Measurements from ENCODE around the gene IFRD1. TPM values are rescaled to one million over a fixed set of nuclear protein-coding genes. Genes with fewer than 3 reads are reported as not detected.

Gene IFRD1
- polyA plus RNA-seq, 1 experiment = 24.2 TPM

DNA sequence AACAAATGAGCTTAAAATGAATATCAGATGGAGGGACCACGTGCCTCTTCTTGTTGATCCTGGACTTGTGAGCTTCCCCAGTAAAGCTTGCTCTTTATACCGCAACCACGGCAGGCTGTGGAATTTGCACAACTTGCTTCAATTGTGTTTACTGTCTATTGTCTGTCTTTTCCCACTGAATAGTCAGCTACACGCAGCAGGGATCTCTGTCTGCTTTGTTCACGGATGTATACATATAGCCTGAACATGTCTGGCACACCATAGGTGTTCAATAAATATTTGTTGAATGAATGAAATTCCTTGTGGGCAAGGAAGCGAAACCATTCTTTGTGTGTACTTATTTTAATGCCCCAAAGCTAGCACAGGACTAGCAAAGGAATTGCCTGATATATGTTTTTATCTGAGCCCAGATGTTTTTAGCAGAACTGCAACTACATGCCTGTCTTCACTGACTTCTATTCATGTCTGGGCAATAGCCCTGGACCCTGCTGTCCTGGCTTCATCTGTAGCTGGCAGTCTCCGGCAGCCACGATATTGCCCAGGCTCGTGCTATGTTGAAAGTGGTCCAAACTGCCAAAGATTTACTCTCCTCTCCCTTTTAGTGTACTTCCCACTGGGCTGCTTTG lies 29.9 kb upstream of the IFRD1 start:
- ChIA-PET POLR2A (no interaction called here), CTCF (interaction anchor here (1.2 to 1.5 kb wide), 3 partner anchors 10 to 76 kb away, joined by 3 to 5 read pairs (median 4); partner anchors contain the start of gene IFRD1)
- Histone ChIP-seq H3K4me3 (ENCODE audit: low read depth, low read length) (no peak overlapping the region; the same call in 1 of the 2 replicates), H3K27me3 (ENCODE audit: control insufficient read depth, insufficient read depth, low read length) (no peaks in the 10 kb centered on the region), H3K36me3 (ENCODE audit: control insufficient read depth, insufficient read depth, low read length) (no peaks in the 10 kb centered on the region)
- DNase-seq (ENCODE audit: low read depth) = no peak
- TF ChIP-seq, protein P1, sequence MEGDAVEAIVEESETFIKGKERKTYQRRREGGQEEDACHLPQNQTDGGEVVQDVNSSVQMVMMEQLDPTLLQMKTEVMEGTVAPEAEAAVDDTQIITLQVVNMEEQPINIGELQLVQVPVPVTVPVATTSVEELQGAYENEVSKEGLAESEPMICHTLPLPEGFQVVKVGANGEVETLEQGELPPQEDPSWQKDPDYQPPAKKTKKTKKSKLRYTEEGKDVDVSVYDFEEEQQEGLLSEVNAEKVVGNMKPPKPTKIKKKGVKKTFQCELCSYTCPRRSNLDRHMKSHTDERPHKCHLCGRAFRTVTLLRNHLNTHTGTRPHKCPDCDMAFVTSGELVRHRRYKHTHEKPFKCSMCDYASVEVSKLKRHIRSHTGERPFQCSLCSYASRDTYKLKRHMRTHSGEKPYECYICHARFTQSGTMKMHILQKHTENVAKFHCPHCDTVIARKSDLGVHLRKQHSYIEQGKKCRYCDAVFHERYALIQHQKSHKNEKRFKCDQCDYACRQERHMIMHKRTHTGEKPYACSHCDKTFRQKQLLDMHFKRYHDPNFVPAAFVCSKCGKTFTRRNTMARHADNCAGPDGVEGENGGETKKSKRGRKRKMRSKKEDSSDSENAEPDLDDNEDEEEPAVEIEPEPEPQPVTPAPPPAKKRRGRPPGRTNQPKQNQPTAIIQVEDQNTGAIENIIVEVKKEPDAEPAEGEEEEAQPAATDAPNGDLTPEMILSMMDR (IDR thresholded peaks at IDR 0.05; ENCODE audit: insufficient read depth, low read depth, low read length) = no peak

GRCh38 chr7:112421666-112422486 lies 28.4 kb upstream of the IFRD1 start:
- ChIA-PET POLR2A (no interaction called here), CTCF (interaction anchor here (1.1 kb wide), 1 partner anchor 74 kb away, joined by 4 read pairs; no protein-coding TSS in a partner anchor)
- TF ChIP-seq, protein P1 (IDR thresholded peaks at IDR 0.05; ENCODE audit: insufficient read depth, low read depth, low read length) = no peak
- no peaks in the 10 kb centered on the region for H3K36me3 ChIP-seq (ENCODE audit: control insufficient read depth, insufficient read depth, low read length)
- H3K4me3 ChIP-seq (ENCODE audit: low read depth, low read length) = no peak overlapping the region
- H3K27me3 ChIP-seq (ENCODE audit: control insufficient read depth, insufficient read depth, low read length) = no peaks in the 10 kb centered on the region
- no peak for DNase-seq (ENCODE audit: low read depth)

DNA sequence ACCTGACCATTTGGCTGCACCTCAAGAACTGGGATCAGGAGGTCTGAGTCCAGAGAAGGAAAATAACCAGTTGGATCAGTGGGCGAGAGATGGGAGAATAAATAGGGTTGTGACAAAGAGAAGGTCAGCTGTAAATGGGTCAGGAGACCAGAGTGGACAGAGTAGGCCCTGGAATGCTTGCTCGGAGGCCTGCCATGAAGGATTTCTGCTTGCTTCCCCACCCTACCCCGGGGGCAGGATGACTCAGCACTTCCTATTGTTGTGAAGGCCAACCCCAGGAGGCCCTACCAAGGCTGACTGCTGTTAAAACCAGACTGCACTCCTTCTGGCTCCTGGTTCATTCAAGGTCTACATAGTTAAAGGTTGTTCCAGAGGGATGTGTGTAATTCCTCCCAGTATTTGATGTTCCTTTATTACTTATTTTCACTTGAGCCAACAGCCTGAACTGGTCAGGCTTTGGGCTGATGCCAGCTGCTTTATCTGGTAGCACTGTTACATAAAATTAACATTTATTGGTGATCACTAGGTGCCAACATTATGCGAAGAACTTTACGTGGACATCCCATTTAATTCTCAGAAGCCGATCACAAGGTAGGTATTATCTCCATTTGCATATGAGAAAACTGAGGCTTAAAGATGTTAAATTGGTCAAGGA lies 27.3 kb upstream of the IFRD1 start:
- CTCF ChIA-PET = no interaction called here
- POLR2A ChIA-PET = no interaction called here
- H3K36me3 ChIP-seq (ENCODE audit: control insufficient read depth, insufficient read depth, low read length) = no peaks in the 10 kb centered on the region
- TF ChIP-seq, protein P1 (IDR thresholded peaks at IDR 0.05; ENCODE audit: insufficient read depth, low read depth, low read length) = no peak
- peak; percentile 77 for DNase-seq (ENCODE audit: low read depth)
- no peak overlapping the region for H3K4me3 ChIP-seq (ENCODE audit: low read depth, low read length)
- H3K27me3 ChIP-seq (ENCODE audit: control insufficient read depth, insufficient read depth, low read length) = no peaks in the 10 kb centered on the region

DNA sequence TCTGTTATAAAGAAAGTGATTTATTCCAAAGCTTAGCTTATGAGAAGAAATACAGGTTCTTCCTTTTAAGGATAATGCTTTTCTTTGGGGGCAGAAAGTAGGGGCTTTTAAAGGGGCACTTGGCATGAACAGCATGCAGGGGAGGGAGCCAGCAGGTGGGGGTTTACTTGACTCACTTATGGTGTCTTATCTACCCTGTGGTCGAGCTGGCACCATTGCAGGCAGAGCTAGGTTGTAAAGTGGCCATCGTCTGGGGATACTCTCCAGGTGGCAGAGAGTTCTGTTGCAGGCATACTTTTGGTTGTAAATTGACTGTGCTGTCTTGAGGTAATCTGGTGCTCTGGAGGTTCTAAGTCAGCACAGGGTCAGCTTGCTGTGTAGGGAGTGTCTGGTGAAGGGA lies 26.3 kb upstream of the IFRD1 start:
- no peak overlapping the region for H3K4me3 ChIP-seq (ENCODE audit: low read depth, low read length)
- TF ChIP-seq, protein P1 (IDR thresholded peaks at IDR 0.05; ENCODE audit: insufficient read depth, low read depth, low read length) = no peak
- ChIA-PET POLR2A (no interaction called here), CTCF (no interaction called here)
- DNase-seq (ENCODE audit: low read depth) = no peak
- no peaks in the 10 kb centered on the region for H3K27me3 ChIP-seq (ENCODE audit: control insufficient read depth, insufficient read depth, low read length)
- no peaks in the 10 kb centered on the region for H3K36me3 ChIP-seq (ENCODE audit: control insufficient read depth, insufficient read depth, low read length)

DNA sequence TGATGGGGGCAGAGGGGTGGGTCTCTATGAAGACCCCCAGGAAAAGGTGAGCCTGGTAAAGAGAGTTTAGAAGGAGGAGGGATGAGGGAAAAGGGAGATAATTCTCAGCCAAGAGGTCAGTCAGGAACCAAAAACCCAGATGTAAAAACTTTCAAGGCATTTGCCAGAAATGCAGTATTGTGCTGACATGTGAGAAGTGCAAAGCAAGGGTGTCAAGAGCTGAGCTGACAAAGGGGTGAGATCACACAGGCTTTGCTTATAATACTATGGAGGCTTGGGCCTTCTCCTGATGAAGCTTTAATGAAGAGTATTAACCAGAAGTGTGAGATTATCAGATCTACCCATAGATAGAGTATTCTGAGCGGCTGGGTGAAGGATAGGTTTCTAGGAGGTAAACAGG lies 22.3 kb upstream of the IFRD1 start:
- no peaks in the 10 kb centered on the region for H3K36me3 ChIP-seq (ENCODE audit: control insufficient read depth, insufficient read depth, low read length)
- ChIA-PET CTCF (interaction anchor here (0.6 to 1.3 kb wide), 4 partner anchors 24 to 157 kb away, joined by 3 read pairs; no protein-coding TSS in a partner anchor), POLR2A (no interaction called here)
- H3K4me3 ChIP-seq (ENCODE audit: low read depth, low read length) = no peak overlapping the region
- TF ChIP-seq, protein P1 (IDR thresholded peaks at IDR 0.05; ENCODE audit: insufficient read depth, low read depth, low read length) = no peak
- no peaks in the 10 kb centered on the region for H3K27me3 ChIP-seq (ENCODE audit: control insufficient read depth, insufficient read depth, low read length)
- no peak for DNase-seq (ENCODE audit: low read depth)
